K562 (cell line): Measurements from ENCODE around the gene GLYAT. TPM values are rescaled to one million over a fixed set of nuclear protein-coding genes. Genes with fewer than 3 reads are reported as not detected.

ENCODE experiments used
- ATAC-seq: fragments of 200-7000 bp; cut with Tn5 transposase; 3 replicates; pipeline ENCODE4 v1.9.1; 2020; ENCODE audit warnings: moderate library complexity
- BruUV-seq: library from RNA; stranded (reverse); fragments of 400-500 nt; replicated peaks from 2 replicates; lab custom pipeline; 2021; lab: Mats Ljungman, UMichigan
- CTCF ChIA-PET: fragments of 300-600 bp; formaldehyde crosslinking; extraction: SDS; loops from one replicate; lab custom pipeline; 2021; ENCODE audit warnings: low intra/inter-chr PET ratio; lab: Yijun Ruan, JAX
- POLR2A ChIA-PET: fragments of 300-600, 350-650 bp; sonication (Branson Sonifier 250); formaldehyde crosslinking; extraction: SDS; loops from one replicate; lab custom pipeline; 2021; ENCODE audit warnings: antibody characterized with exemption, inconsistent platforms; lab: Yijun Ruan, JAX
- DNase-seq, 4 experiments: peaks; one replicate each; pipeline versions ENCODE4 v3.0.0 to v3.0.0-alpha.2; 2011 to 2018; ENCODE audit warnings: low spot score in 3 of 4, mixed read lengths in 3 of 4; ENCODE audit errors: extremely low read depth in 1 of 4
- FAIRE-seq: peaks from 2 replicates; lab custom pipeline; 2011; peaks lifted over from hg19 to GRCh38; lab: Jason Lieb, UNC
- H2AFZ ChIP-seq: 2 replicates; pipeline ENCODE4 v1.6.0; 2011; ENCODE audit warnings: low read depth, low read length, control low read depth, inconsistent platforms
- H3K27ac ChIP-seq: fragments of 200-600 bp; 3 replicates; pipeline ENCODE4 v1.8.0; 2011; ENCODE audit warnings: low read depth, mild to moderate bottlenecking, control low read depth, inconsistent platforms, low read length, moderate library complexity, mixed read lengths; ENCODE audit errors: extremely low read depth
- H3K27me3 ChIP-seq, 2 experiments: fragments of 300-600 bp in 1 of 2; 2 replicates in 1 of 2; 3 replicates in 1 of 2; pipeline versions ENCODE4 v1.6.0 to v1.8.0; 2011; ENCODE audit warnings: inconsistent platforms in 2 of 2, low read length in 2 of 2, mild to moderate bottlenecking in 1 of 2, mixed read lengths in 1 of 2, moderate library complexity in 1 of 2; ENCODE audit not compliant: control insufficient read depth in 2 of 2, insufficient read depth in 2 of 2
- H3K36me3 ChIP-seq: fragments of 300-600 bp; 3 replicates; pipeline ENCODE4 v1.8.0; 2011; ENCODE audit warnings: mild to moderate bottlenecking, low read length, inconsistent platforms; ENCODE audit not compliant: control insufficient read depth, insufficient read depth
- H3K4me1 ChIP-seq, 2 experiments: fragments of 200-600 bp in 1 of 2; replicated peaks in 1 of 2; 2 replicates in 1 of 2; 3 replicates in 1 of 2; pipeline versions ENCODE4 v1.5.1 to v1.8.0; 2011; ENCODE audit warnings: inconsistent platforms in 2 of 2, low read length in 2 of 2, mild to moderate bottlenecking in 1 of 2, mixed read lengths in 1 of 2, moderate library complexity in 1 of 2; ENCODE audit not compliant: control insufficient read depth in 2 of 2, insufficient read depth in 2 of 2
- H3K4me2 ChIP-seq: 2 replicates; pipeline ENCODE4 v1.6.1; 2011; ENCODE audit warnings: low read length, control low read depth, inconsistent platforms, mixed read lengths; ENCODE audit not compliant: insufficient read depth
- H3K4me3 ChIP-seq: fragments of 200-600 bp; sonication (generic), shearing (Covaris generic); 2 replicates; pipeline ENCODE4 v1.5.1; 2016; ENCODE audit warnings: control low read depth, inconsistent platforms
- H3K79me2 ChIP-seq: fragments of 200-600 bp; 3 replicates; pipeline ENCODE4 v1.8.0; 2011; ENCODE audit warnings: low read length, inconsistent platforms; ENCODE audit not compliant: control insufficient read depth, insufficient read depth
- H3K9ac ChIP-seq, 2 experiments: 2 replicates each; pipeline versions ENCODE4 v1.6.0 to v1.6.1; 2011; ENCODE audit warnings: low read depth in 2 of 2, low read length in 2 of 2, control low read depth in 1 of 2, inconsistent platforms in 1 of 2, mild to moderate bottlenecking in 1 of 2, mixed read lengths in 1 of 2; ENCODE audit not compliant: insufficient read depth in 1 of 2
- H3K9me1 ChIP-seq: one replicate; pipeline ENCODE4 v1.6.0; 2011; ENCODE audit warnings: inconsistent platforms, mild to moderate bottlenecking, low read length, moderate library complexity; ENCODE audit not compliant: control insufficient read depth, insufficient read depth
- H3K9me3 ChIP-seq: replicated peaks from 2 replicates; pipeline ENCODE4 v1.5.1; 2011; ENCODE audit warnings: low read depth, low read length, inconsistent platforms; ENCODE audit not compliant: control insufficient read depth, insufficient read depth
- H4K20me1 ChIP-seq: replicated peaks from 2 replicates; pipeline ENCODE4 v1.6.1; 2011; ENCODE audit warnings: low read length, inconsistent platforms, mixed read lengths; ENCODE audit not compliant: control insufficient read depth, insufficient read depth
- ARNT ChIP-seq, 2 experiments: fragments of 450-650 bp; IDR thresholded peaks; 2 replicates each; pipeline ENCODE4 v1.6.1; 2016; ENCODE audit warnings: mild to moderate bottlenecking in 1 of 2
- CBX3 ChIP-seq, 2 experiments: IDR thresholded peaks; 1 replicate in 1 of 2; 2 replicates in 1 of 2; pipeline ENCODE4 v1.6.1; 2012; ENCODE audit warnings: inconsistent platforms in 2 of 2, low read length in 2 of 2, borderline replicate concordance in 1 of 2, control low read depth in 1 of 2
- ERF ChIP-seq: fragments of 450-650 bp; formaldehyde crosslinking; IDR thresholded peaks from 2 replicates; pipeline ENCODE4 v1.4.0; 2020; ENCODE audit warnings: mild to moderate bottlenecking, mixed read lengths
- HDAC3 ChIP-seq: fragments of 450-650 bp; IDR thresholded peaks from 2 replicates; pipeline ENCODE4 v1.6.1; 2018; ENCODE audit warnings: borderline replicate concordance, mild to moderate bottlenecking, moderate library complexity; ENCODE audit not compliant: partially characterized antibody
- KHSRP ChIP-seq: fragments of 450-650 bp; IDR thresholded peaks from 2 replicates; pipeline ENCODE4 v1.6.1; 2017
- RFX1 ChIP-seq: fragments of 450-650 bp; IDR thresholded peaks from 2 replicates; pipeline ENCODE4 v1.6.1; 2016; ENCODE audit warnings: mild to moderate bottlenecking, moderate library complexity
- ZNF124 ChIP-seq: sonication (generic); formaldehyde crosslinking; IDR thresholded peaks from 2 replicates; pipeline ENCODE4 v1.8.1; 2022; ENCODE audit warnings: missing genetic modification reagents
- ZNF507 ChIP-seq: conservative IDR thresholded peaks from 2 replicates; pipeline ENCODE4 v1.6.1; 2017; ENCODE audit warnings: missing genetic modification characterization, missing compliant biosample characterization
- ZNF589 ChIP-seq: fragments of 200-800 bp; sonication (Bioruptor generic); IDR thresholded peaks from 2 replicates; pipeline ENCODE4 v1.6.1; 2016; ENCODE audit warnings: low read depth, missing genetic modification characterization, missing compliant biosample characterization
- ZNF77 ChIP-seq: fragments of 250-450 bp; sonication (Bioruptor Pico); IDR thresholded peaks from 2 replicates; pipeline ENCODE4 v1.5.0; 2020
- ZSCAN32 ChIP-seq: fragments of 450-650 bp; formaldehyde crosslinking; IDR thresholded peaks from 2 replicates; pipeline ENCODE4 v1.4.0; 2020; ENCODE audit warnings: mild to moderate bottlenecking, moderate library complexity
- WGBS: fragments of 100-300 bp; shearing (Covaris generic); methylation state at CpG from one replicate; pipeline ENCODE4 v1.1.6; 2016; ENCODE audit warnings: low coverage, mixed read lengths; ENCODE audit not compliant: insufficient coverage; ENCODE audit errors: missing lambda C conversion rate; 5-methylcytosine and 5-hydroxymethylcytosine counted together
- in situ Hi-C: fragments of 300-500 bp; cut with MboI; formaldehyde crosslinking; loops from 4 replicates; pipeline ENCODE4 v1.15.0; 2018; ENCODE audit warnings: inconsistent platforms, mixed read lengths
- intact Hi-C: fragments of 100-400 bp; cut with micrococcal nuclease; formaldehyde crosslinking; loops from 2 replicates; pipeline ENCODE4 v1.14.2; 2022
- polyA plus RNA-seq, 8 experiments: library from polyadenylated mRNA; depleted of rRNA in 4 of 8; stranded (reverse) in 5 of 8; unstranded in 3 of 8; fragments of >200 nt; fragmentation: Nextera tagmentation in 2 of 8; fragmentation: Illumina TruSeq in 1 of 8; extraction: Ambion mirVana in 2 of 8; extraction: Trizol in 1 of 8; gene quantifications; 2 replicates each; pipeline versions ENCODE4 v1.2.1 to v1.2.3, GENCODE V29; 2011 to 2014; ENCODE audit warnings: inconsistent platforms in 1 of 8, missing spikeins in 1 of 8
- total RNA-seq, 7 experiments: library from RNA; depleted of rRNA in 6 of 7; stranded (reverse); fragments of >200 nt in 6 of 7; fragmentation: Illumina TruSeq in 2 of 7; extraction: Trizol in 2 of 7; gene quantifications; 2 replicates each; pipeline versions ENCODE4 v1.2.1 to v1.2.3, GENCODE V29; 2011 to 2021; ENCODE audit warnings: low replicate concordance in 1 of 7
- TF ChIP-seq, protein P1 (sequence below): fragments of 450-650 bp; IDR thresholded peaks from 2 replicates; pipeline ENCODE4 v1.6.1; 2016
- TF ChIP-seq, protein P2 (sequence below): fragments of 250-450 bp; sonication (Bioruptor Pico); IDR thresholded peaks from 2 replicates; pipeline ENCODE4 v1.5.0; 2022; ENCODE audit warnings: mild to moderate bottlenecking
- TF ChIP-seq, protein P3 (sequence below), 2 experiments: IDR thresholded peaks in 1 of 2; conservative IDR thresholded peaks in 1 of 2; 2 replicates each; pipeline ENCODE4 v1.6.1; 2016; ENCODE audit warnings: low read depth in 2 of 2, mild to moderate bottlenecking in 1 of 2, missing compliant biosample characterization in 1 of 2, missing genetic modification characterization in 1 of 2, moderate library complexity in 1 of 2
- TF ChIP-seq, protein P4 (sequence below): fragments of 250-450 bp; sonication (Bioruptor Pico); IDR thresholded peaks from 2 replicates; pipeline ENCODE4 v1.4.0; 2020

GLYAT gene
- total and polyA plus RNA-seq, 9 of the 15 experiments (the other 6 are each of a cell fraction or from before 2014, with no cell fraction given), result not detected

DNA sequence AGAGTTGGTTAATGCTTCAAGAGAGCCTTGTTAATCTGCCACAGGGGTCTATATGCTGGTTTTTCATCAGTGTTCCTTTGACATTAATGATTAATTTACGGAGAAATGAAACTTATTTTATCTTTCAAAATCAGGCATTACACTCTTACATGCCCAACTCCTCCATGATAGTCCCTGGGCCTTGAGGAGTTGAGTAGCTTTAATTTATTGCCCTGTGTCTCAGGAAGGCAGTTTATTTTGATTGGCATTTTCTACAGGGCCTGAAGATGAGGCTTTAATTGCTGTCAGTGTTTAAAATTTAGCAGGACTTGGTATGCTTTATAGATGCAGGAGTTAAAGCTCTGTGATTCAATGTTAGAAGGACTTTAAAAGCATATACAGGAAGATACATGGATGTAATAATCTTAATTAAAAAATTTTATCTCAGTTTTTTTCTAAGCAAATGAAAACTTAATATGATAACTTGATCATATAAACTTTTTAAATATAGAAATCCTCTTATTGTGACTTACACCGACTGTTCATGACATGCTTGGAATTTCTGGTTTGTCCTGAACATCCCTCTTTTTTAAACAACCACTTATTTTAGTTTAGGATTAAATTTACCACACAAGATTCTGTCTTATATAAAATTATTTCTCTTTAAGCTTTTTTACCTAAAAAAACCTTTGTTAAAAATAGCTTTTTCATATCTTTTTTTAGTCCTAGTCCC, 12.2 kb downstream of the GLYAT start:
- no peak for FAIRE-seq
- Histone ChIP-seq H3K27ac (no peak overlapping the region), H3K27me3 (no peaks in the 10 kb centered on the region), H3K9me1 (no peaks in the 10 kb centered on the region), H3K4me2 (no peak overlapping the region), H3K9me3 (no peaks in the 10 kb centered on the region; the same call in 1 of the 2 replicates), H3K4me3 (no peak overlapping the region), H3K4me1 (no peaks in the 10 kb centered on the region), H3K9ac (no peak overlapping the region), H2AFZ (0 out of 2 replicates have a peak overlapping the region, but pooled peaks have one; percentile 16), H3K36me3 (no peaks in the 10 kb centered on the region), H3K79me2 (no peaks in the 10 kb centered on the region), H4K20me1 (no peaks in the 10 kb centered on the region)
- CTCF ChIA-PET, result no interaction called here
- DNase-seq, result no peak
- no TSS peak for BruUV-seq
- ATAC-seq, result no peak
- in situ Hi-C loops (no loop called here), intact Hi-C loops (loop anchor here (5.0 kb wide), 1 partner anchor 58 kb away; no protein-coding TSS in a partner anchor)
- POLR2A ChIA-PET, result interaction anchor here (1.7 kb wide), 1 partner anchor 30 kb away, joined by 4 read pairs; no protein-coding TSS in a partner anchor
- WGBS, result 55% methylated on average over 2 of the region's 2 CpGs
- no peak for TF ChIP-seq RFX1
- no peak for TF ChIP-seq ZNF77 (CRISPR knock-in tag)
- no peak for TF ChIP-seq CBX3 (IDR thresholded peaks at IDR 0.05; ENCODE audit: borderline replicate concordance in 1 of 2, low read length in 2 of 2)
- TF ChIP-seq ZSCAN32 (CRISPR knock-in tag), result no peak
- TF ChIP-seq, protein P1, sequence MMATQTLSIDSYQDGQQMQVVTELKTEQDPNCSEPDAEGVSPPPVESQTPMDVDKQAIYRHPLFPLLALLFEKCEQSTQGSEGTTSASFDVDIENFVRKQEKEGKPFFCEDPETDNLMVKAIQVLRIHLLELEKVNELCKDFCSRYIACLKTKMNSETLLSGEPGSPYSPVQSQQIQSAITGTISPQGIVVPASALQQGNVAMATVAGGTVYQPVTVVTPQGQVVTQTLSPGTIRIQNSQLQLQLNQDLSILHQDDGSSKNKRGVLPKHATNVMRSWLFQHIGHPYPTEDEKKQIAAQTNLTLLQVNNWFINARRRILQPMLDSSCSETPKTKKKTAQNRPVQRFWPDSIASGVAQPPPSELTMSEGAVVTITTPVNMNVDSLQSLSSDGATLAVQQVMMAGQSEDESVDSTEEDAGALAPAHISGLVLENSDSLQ, result peak; percentile 27; the same call in 1 of the 2 replicates
- no peak for TF ChIP-seq KHSRP
- TF ChIP-seq, protein P2, sequence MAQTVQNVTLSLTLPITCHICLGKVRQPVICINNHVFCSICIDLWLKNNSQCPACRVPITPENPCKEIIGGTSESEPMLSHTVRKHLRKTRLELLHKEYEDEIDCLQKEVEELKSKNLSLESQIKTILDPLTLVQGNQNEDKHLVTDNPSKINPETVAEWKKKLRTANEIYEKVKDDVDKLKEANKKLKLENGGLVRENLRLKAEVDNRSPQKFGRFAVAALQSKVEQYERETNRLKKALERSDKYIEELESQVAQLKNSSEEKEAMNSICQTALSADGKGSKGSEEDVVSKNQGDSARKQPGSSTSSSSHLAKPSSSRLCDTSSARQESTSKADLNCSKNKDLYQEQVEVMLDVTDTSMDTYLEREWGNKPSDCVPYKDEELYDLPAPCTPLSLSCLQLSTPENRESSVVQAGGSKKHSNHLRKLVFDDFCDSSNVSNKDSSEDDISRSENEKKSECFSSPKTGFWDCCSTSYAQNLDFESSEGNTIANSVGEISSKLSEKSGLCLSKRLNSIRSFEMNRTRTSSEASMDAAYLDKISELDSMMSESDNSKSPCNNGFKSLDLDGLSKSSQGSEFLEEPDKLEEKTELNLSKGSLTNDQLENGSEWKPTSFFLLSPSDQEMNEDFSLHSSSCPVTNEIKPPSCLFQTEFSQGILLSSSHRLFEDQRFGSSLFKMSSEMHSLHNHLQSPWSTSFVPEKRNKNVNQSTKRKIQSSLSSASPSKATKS, result no peak
- TF ChIP-seq, protein P3, sequence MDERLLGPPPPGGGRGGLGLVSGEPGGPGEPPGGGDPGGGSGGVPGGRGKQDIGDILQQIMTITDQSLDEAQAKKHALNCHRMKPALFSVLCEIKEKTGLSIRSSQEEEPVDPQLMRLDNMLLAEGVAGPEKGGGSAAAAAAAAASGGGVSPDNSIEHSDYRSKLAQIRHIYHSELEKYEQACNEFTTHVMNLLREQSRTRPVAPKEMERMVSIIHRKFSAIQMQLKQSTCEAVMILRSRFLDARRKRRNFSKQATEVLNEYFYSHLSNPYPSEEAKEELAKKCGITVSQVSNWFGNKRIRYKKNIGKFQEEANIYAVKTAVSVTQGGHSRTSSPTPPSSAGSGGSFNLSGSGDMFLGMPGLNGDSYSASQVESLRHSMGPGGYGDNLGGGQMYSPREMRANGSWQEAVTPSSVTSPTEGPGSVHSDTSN (CRISPR knock-in tag; IDR thresholded peaks at IDR 0.05; ENCODE audit: low read depth), result no peak
- TF ChIP-seq, protein P3 (tag; conservative IDR thresholded peaks at IDR 0.05; ENCODE audit: low read depth), result peak; percentile 71
- no peak for TF ChIP-seq ARNT (IDR thresholded peaks at IDR 0.05)
- no peak for TF ChIP-seq ERF
- no peak for TF ChIP-seq ZNF507
- TF ChIP-seq HDAC3, result no peak
- TF ChIP-seq ZNF124, result no peak
- TF ChIP-seq, protein P4, sequence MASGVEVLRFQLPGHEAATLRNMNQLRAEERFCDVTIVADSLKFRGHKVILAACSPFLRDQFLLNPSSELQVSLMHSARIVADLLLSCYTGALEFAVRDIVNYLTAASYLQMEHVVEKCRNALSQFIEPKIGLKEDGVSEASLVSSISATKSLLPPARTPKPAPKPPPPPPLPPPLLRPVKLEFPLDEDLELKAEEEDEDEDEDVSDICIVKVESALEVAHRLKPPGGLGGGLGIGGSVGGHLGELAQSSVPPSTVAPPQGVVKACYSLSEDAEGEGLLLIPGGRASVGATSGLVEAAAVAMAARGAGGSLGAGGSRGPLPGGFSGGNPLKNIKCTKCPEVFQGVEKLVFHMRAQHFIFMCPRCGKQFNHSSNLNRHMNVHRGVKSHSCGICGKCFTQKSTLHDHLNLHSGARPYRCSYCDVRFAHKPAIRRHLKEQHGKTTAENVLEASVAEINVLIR (CRISPR knock-in tag), result no peak
- no peak for TF ChIP-seq ZNF589
